ENCODE data around the gene DNAJC27.

Gene DNAJC27

DNA sequence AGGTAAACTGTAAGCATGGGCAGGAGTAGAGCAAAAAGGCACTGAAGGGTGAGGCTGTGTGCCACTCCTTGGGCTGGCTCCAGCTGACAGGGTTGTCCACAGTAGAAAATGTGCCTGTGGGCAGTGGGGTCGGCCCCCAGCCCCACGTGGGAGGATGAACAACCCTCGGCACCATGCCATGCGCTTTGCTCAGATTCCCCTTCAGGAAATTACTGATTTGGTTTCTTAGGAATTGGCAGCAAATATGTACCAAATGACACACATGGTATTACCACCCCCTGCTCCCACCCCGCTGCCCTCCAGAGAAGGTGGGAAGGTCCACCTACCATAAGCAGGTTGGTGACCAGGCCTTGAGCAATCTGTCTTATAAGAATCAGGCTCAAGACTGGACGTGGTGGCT is 65.3 kb downstream of the DNAJC27 start:
- DNase-seq: no peak

DNA sequence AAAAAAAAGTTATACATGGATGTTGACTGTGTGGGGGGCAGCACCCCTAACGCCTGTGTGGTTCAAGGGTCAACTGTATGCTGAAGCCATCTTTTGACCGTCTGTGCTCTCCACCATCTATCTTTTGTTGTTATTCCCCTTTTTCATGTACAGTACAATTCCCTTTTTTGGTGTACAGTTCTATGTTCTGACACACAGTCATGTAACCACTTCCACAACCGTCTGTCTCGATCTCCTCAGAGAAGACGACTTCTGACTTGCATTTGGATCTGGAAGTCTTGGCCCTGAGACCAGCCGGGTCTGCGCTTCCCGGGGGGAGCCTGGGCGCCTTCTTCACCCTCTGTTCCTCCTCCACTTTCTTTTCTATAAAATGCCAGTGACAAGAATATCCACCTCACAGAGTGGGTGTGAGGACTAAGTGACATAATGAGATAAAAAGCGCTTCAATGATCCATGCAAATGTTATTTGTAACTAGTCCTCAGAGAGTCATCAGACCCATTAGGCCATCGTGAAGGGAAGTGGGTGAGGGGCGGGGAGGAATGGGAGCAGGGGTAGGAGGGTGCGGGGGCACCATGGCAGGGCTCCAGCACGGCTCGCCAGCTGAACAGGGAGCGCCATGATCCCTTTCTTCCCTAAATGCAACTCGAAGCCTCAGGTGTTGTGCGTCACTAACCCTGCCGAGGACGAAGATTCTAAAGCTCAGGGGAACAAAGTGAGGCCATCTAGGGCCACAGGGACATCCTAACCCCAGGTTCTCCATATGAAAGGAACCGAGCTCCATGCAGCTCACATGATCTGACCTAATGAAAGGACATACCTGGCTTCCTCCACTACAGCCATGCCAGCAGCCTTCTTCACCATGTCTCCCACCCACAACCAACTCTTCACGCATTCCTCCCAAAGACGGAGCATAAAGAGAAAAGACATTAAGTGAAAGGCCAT is 68.3 kb downstream of the DNAJC27 start:
- DNase-seq: no peak

GRCh38 chr2:24899361-24899910 is 72.3 kb downstream of the DNAJC27 start:
- peak in 1 of 2 experiments; percentile 31 for DNase-seq

- DNase-seq: no peak
Measured at GRCh38 chr2:24898122-24899109, 73.3 kb downstream of the DNAJC27 start.

DNA sequence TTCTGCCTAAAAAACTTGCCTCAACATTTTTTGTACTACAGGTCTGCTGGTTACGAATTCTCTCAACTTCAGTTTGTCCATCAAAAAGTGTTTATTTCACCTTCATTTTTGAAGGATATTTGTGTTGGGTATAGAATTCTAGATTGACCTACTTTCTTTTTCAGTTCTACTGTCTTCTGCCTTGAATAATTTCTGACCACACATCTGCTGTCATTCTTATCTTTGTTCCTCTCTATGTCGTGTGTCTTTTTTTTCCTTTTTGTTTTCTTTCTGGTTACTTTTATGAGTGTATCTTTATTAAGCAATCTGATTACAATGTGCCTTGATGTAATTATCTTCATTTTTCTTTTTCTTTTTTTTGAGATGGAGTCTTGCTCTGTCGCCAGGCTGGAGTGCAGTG is 77.0 kb downstream of the DNAJC27 start:
- DNase-seq: no peak

- peak; percentile 5 to 10 for DNase-seq
Measured at GRCh38 chr2:24893934-24894333, 77.8 kb downstream of the DNAJC27 start.

Measured in NCI-H526 (cell line).